Colon (tissue), 2 donors: Measurements from ENCODE around the gene AP1M2.
"Not testable (repeated sequence)": the region's sequence is repeated elsewhere in the genome, so short reads cannot be mapped to it uniquely, and the experiment has no call there.

Source experiments
- FAIRE-seq: peaks from 2 replicates; lab custom pipeline; 2012; peaks lifted over from hg19 to GRCh38; lab: Jason Lieb, UNC
- donor health status: control.
- donor health status: control.

The AP1M2 gene

DNA sequence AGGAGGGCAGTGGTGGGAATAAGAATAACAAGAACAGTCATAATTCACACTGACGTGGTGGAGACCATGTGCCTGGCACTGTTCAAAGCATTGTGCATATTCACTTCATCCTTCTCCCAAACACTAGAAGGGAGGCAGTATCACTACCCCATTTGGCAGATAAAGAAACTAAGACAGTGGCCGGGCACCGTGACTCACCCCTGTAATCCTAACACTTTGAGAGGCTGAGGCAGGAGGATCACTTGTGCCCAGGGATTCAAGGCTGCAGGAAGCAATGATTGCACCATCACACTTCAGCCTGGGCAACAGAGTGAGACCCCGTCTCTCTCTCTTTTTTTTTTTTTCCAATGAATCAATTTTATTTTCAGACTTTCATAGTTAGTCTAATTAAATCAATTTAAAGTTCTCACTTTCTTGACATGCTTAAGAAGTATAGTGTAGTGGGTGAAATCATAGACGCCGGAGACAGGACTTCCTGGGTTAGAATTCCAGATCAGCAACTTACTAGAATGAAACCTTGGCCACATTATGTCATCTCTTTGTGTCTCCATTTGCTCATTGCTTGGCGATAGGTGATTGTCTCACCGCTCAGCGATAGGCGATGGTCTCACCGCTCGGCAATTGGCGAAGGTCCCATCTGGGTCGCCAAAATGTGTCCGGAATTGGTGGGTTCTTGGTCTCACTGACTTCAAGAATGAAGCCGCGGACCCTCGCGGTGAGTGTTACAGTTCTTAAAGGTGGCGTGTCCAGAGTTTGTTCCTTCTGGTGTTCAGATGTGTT lies 48.7 kb downstream of the AP1M2 start:
- FAIRE-seq: no peak

DNA sequence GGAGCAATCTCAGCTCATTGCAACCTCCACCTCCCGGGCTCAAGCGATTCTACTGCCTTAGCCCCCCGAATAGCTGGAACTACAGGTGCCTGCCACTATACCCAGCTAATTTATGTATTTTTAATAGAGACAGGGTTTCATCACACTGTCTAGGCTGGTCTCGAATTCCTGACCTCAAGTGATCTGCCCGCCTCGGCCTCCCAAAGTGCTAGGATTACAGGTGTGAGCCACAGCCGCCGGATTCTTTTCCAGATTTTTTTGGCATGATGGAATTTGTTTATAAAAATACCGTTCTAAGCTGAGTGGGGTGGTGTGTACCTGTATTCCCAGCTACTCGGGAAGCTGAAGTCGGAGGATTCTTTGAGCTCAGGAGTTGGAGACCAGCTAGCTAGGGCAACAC lies 49.4 kb downstream of the AP1M2 start:
- no peak for FAIRE-seq

DNA sequence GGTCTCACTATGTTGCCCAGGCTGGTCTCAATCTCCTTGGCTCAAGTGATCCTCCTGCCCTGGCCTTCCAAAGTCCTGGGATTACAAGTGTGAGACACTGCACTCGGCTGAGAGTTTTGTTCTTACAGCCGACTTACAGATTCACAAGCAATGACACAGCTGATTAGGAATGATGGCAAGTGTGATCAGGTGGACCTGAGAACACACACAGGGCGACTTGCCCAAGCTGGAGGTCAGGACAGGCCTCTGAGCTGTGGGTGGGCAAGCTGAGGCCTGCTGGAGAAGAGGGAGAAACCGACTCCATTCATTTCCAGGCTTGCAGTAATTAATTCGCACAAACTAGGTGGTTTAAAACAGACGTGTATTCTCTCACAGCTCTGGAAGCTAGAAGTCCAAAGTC lies 51.5 kb downstream of the AP1M2 start:
- no peak for FAIRE-seq

DNA sequence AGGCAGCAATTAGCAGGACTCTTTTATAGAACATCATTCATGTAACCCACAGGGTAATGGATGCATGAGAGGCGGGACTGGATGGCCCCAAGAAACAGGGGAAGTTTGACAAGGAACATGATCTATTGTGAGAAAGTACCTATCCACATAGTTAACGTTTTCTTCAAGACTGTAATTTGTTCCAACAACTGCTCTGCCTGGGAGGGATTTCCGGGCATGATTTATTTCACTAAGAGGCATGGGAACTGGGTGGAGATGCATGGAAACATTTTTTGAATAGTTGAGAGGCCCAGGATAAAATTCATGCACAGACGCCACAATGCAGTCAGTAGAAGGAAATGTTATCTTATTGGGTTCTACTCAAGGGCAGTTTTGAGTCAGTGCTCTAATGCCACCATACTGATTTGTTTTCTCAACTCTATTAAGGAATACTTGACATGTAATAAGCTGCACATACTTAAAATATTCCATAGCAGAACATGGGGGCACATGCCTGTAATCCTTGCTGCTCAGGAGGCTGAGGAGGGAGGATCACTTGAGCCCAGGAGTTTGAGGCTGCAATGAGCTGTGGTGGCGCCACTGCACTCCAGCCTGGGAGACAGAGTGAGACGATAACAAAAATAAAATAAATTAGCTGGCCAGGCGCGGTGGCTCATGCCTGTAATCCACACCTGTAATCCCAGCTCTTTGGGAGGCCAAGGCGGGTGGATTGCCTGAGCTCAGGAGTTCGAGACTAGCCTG lies 53.3 kb downstream of the AP1M2 start:
- FAIRE-seq: no peak

DNA sequence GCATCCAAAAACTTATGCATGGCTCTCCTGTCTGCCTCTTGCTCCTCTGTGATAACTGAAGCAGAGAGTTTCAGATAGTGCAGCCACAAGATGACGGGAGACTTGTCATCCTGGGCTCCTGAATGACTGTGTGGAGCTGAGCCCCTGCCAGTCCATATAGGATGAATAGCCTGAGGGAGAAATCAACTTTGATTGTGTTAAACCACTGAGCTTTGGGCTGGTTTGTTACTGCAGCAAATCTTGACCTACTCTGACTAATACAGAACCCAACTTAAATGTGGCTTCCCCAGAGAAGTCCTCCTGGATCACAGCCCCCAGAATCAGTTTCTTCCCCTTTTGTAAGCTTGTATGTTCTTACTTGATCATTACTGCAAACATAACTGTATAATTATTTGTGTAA lies 54.7 kb downstream of the AP1M2 start:
- FAIRE-seq: no peak

DNA sequence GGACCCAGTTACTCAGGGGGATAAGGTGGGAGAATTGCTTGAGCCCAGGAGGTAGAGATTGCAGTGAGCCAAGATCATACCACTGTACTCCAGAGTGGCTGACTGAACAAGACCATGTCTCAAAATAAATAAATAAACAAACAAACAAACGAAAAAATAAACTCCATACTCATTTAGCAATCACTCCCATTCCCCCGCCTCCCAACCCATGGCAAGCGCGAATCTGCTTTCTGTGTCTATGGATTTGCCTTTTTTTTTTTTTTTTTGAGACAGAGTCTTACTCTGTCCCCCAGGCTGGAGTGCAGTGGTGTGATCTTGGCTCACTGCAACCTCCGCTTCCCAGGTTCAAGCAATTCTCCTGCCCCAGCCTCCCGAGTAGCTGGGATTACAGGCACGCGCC lies 60.2 kb downstream of the AP1M2 start:
- FAIRE-seq: not testable (repeated sequence)

DNA sequence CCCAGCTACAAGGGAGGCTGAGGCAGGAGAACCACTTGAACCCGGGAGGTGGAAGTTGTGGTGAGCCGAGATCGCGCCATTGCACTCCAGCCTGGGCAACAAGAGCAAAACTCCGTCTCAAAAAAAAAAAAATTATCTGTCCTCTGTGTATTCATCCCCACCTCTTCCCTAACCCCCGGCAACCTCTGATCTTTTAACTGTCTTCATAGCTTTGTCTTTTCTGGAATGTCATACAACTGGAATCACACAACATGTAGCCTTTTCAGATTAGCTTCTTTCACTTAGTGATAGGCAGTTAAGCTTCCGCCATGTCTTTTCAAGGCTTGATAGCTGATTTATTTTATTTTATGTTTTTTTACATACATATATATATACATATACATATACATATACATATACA lies 61.5 kb downstream of the AP1M2 start:
- FAIRE-seq: no peak

DNA sequence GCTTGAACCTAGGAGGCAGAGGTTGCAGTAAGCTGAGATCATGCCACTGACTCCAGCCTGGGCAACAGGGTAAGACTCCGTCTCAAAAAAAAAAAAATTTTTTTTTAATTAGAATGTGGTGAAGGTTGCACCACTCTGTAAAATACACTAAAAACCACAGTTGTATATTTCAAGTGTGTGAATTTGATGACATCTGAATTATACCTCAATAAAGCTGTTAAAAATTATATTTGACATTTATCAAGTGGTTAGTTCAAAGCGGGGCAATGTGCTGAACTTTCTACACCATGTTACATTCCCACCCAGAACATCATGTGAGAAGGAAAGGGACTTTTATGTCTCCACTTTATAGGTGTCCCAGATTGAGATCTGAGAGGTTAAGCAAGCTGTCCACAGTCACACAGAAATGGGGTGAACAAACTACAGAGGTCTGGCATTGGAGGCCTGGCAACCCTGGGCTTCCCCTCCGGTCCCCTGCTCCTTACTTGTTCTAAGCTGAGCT lies 63.9 kb downstream of the AP1M2 start:
- no peak for FAIRE-seq
